K562 (cell line): Measurements from ENCODE around the gene UBA1. TPM values are rescaled to one million over a fixed set of nuclear protein-coding genes. Genes with fewer than 3 reads are reported as not detected.

Source experiments
- REST ChIP-seq, 2 experiments: fragments of 450-650 bp; formaldehyde crosslinking in 1 of 2; IDR thresholded peaks; 2 replicates each; pipeline versions ENCODE4 v1.4.0 to v1.6.1; 2014 to 2020; ENCODE audit warnings: mild to moderate bottlenecking in 2 of 2, borderline replicate concordance in 1 of 2, low read depth in 1 of 2
- ZNF280A ChIP-seq: fragments of 450-650 bp; IDR thresholded peaks from 2 replicates; pipeline ENCODE4 v1.6.1; 2018; ENCODE audit warnings: mild to moderate bottlenecking, low read depth; ENCODE audit not compliant: partially characterized antibody
- polyA plus RNA-seq, 8 experiments: library from polyadenylated mRNA; depleted of rRNA in 4 of 8; stranded (reverse) in 5 of 8; unstranded in 3 of 8; fragments of >200 nt; fragmentation: Nextera tagmentation in 2 of 8; fragmentation: Illumina TruSeq in 1 of 8; extraction: Ambion mirVana in 2 of 8; extraction: Trizol in 1 of 8; gene quantifications; 2 replicates each; pipeline versions ENCODE4 v1.2.1 to v1.2.3, GENCODE V29; 2011 to 2014; ENCODE audit warnings: inconsistent platforms in 1 of 8, missing spikeins in 1 of 8
- total RNA-seq, 7 experiments: library from RNA; depleted of rRNA in 6 of 7; stranded (reverse); fragments of >200 nt in 6 of 7; fragmentation: Illumina TruSeq in 2 of 7; extraction: Trizol in 2 of 7; gene quantifications; 2 replicates each; pipeline versions ENCODE4 v1.2.1 to v1.2.3, GENCODE V29; 2011 to 2021; ENCODE audit warnings: low replicate concordance in 1 of 7

UBA1 gene
- total and polyA plus RNA-seq, 9 of the 15 experiments (the other 6 are each of a cell fraction or from before 2014, with no cell fraction given), result 32.0 to 174 (median 93.6) TPM

- no peak for TF ChIP-seq ZNF280A
- no peak for TF ChIP-seq REST (IDR thresholded peaks at IDR 0.05; ENCODE audit: borderline replicate concordance)
- no peak for TF ChIP-seq REST (CRISPR knock-in tag; IDR thresholded peaks at IDR 0.05; ENCODE audit: low read depth)
Measured at GRCh38 chrX:47166126-47166525, 27.5 kb upstream of the UBA1 start (continued).
